Mesenchymal stem cell (in vitro differentiated cells and primary cell): ENCODE measurements around the gene MVB12B.
A peak's percentile ranks its signal among the peaks of the same experiment; 100 is the strongest.

ENCODE experiments used
- DNase-seq: peaks from one replicate; pipeline ENCODE4 v3.0.0-alpha.2; 2013
- H2AFZ ChIP-seq: one replicate; pipeline ENCODE4 v1.6.1; 2013; ENCODE audit warnings: low read depth, mild to moderate bottlenecking, control low read depth, inconsistent platforms, low read length, moderate library complexity
- H2AK5ac ChIP-seq: 2 replicates; pipeline ENCODE4 v1.6.1; 2013; ENCODE audit warnings: low read length, moderate library complexity, mild to moderate bottlenecking, inconsistent platforms; ENCODE audit not compliant: severe bottlenecking
- H2BK120ac ChIP-seq: one replicate; pipeline ENCODE4 v1.6.1; 2013; ENCODE audit warnings: low read depth, mild to moderate bottlenecking, inconsistent platforms, low read length, moderate library complexity
- H2BK12ac ChIP-seq, 2 experiments: one replicate each; pipeline ENCODE4 v1.6.1; 2013; ENCODE audit warnings: inconsistent platforms in 2 of 2, low read length in 2 of 2, mild to moderate bottlenecking in 2 of 2, moderate library complexity in 2 of 2, control low read depth in 1 of 2
- H2BK15ac ChIP-seq: one replicate; pipeline ENCODE4 v1.6.1; 2013; ENCODE audit warnings: mild to moderate bottlenecking, low read depth, inconsistent platforms; ENCODE audit not compliant: poor library complexity, severe bottlenecking
- H2BK5ac ChIP-seq: 2 replicates; pipeline ENCODE4 v1.6.1; 2013; ENCODE audit warnings: low read depth, mild to moderate bottlenecking, low read length, control low read depth, inconsistent platforms; ENCODE audit not compliant: poor library complexity, severe bottlenecking
- H3K14ac ChIP-seq, 2 experiments: one replicate each; pipeline ENCODE4 v1.6.1; 2013; ENCODE audit warnings: inconsistent platforms in 2 of 2, low read length in 2 of 2, control low read depth in 1 of 2, mild to moderate bottlenecking in 1 of 2, moderate library complexity in 1 of 2
- H3K18ac ChIP-seq, 2 experiments: one replicate each; pipeline ENCODE4 v1.6.1; 2013; ENCODE audit warnings: inconsistent platforms in 2 of 2, low read length in 2 of 2, control low read depth in 1 of 2, low read depth in 1 of 2, mild to moderate bottlenecking in 1 of 2
- H3K23ac ChIP-seq, 2 experiments: one replicate each; pipeline ENCODE4 v1.6.1; 2013; ENCODE audit warnings: inconsistent platforms in 2 of 2, low read length in 2 of 2, mild to moderate bottlenecking in 2 of 2, moderate library complexity in 2 of 2, control low read depth in 1 of 2
- H3K27ac ChIP-seq: 2 replicates; pipeline ENCODE4 v1.5.1; 2013; ENCODE audit warnings: mild to moderate bottlenecking, moderate library complexity, low read length, control low read depth, inconsistent platforms; ENCODE audit not compliant: poor library complexity, severe bottlenecking
- H3K27me3 ChIP-seq, 2 experiments: 2 replicates each; pipeline versions ENCODE4 v1.6.1 to v1.7.0; 2013; ENCODE audit warnings: low read length in 2 of 2, mild to moderate bottlenecking in 2 of 2, moderate library complexity in 2 of 2, control low read depth in 1 of 2, inconsistent platforms in 1 of 2; ENCODE audit not compliant: control insufficient read depth in 1 of 2, insufficient read depth in 1 of 2
- H3K36me3 ChIP-seq, 2 experiments: 2 replicates each; pipeline versions ENCODE4 v1.6.1 to v1.7.0; 2013; ENCODE audit warnings: low read length in 2 of 2, control low read depth in 1 of 2, inconsistent platforms in 1 of 2, low read depth in 1 of 2, mild to moderate bottlenecking in 1 of 2; ENCODE audit not compliant: insufficient read depth in 2 of 2, control insufficient read depth in 1 of 2
- H3K4ac ChIP-seq, 2 experiments: one replicate each; pipeline ENCODE4 v1.6.1; 2013; ENCODE audit warnings: inconsistent platforms in 2 of 2, low read length in 2 of 2, mild to moderate bottlenecking in 2 of 2, moderate library complexity in 2 of 2, control low read depth in 1 of 2, low read depth in 1 of 2
- H3K4me1 ChIP-seq: 2 replicates; pipeline ENCODE4 v1.6.1; 2013; ENCODE audit warnings: low read depth, low read length, control low read depth; ENCODE audit not compliant: control insufficient read depth, insufficient read depth
- H3K4me2 ChIP-seq: 2 replicates; pipeline ENCODE4 v1.6.1; 2013; ENCODE audit warnings: low read length, mild to moderate bottlenecking, inconsistent platforms; ENCODE audit not compliant: poor library complexity, severe bottlenecking
- H3K4me3 ChIP-seq, 2 experiments: 2 replicates each; pipeline versions ENCODE4 v1.5.1 to v1.7.0; 2013; ENCODE audit warnings: low read length in 2 of 2, mild to moderate bottlenecking in 2 of 2, control low read depth in 1 of 2, low read depth in 1 of 2; ENCODE audit not compliant: insufficient read depth in 1 of 2
- H3K79me1 ChIP-seq: replicated peaks from 2 replicates; pipeline ENCODE4 v1.6.1; 2013; ENCODE audit warnings: mild to moderate bottlenecking, control low read depth, low read length, inconsistent platforms; ENCODE audit not compliant: poor library complexity, severe bottlenecking
- H3K9ac ChIP-seq: 2 replicates; pipeline ENCODE4 v1.7.0; 2013; ENCODE audit warnings: mild to moderate bottlenecking, low read length, moderate library complexity
- H3K9me3 ChIP-seq: 2 replicates; pipeline ENCODE4 v1.7.0; 2013; ENCODE audit warnings: mild to moderate bottlenecking, low read length; ENCODE audit not compliant: control insufficient read depth
- H4K8ac ChIP-seq: one replicate; pipeline ENCODE4 v1.6.1; 2013; ENCODE audit warnings: inconsistent platforms, mild to moderate bottlenecking, low read length, moderate library complexity
- H4K91ac ChIP-seq: one replicate; pipeline ENCODE4 v1.6.1; 2013; ENCODE audit warnings: mild to moderate bottlenecking, low read length, inconsistent platforms
- WGBS: methylation state at CpG from one replicate; pipeline ENCODE4 v1.1.7; 2013; ENCODE audit warnings: mixed read lengths; 5-methylcytosine and 5-hydroxymethylcytosine counted together

MVB12B gene

DNA sequence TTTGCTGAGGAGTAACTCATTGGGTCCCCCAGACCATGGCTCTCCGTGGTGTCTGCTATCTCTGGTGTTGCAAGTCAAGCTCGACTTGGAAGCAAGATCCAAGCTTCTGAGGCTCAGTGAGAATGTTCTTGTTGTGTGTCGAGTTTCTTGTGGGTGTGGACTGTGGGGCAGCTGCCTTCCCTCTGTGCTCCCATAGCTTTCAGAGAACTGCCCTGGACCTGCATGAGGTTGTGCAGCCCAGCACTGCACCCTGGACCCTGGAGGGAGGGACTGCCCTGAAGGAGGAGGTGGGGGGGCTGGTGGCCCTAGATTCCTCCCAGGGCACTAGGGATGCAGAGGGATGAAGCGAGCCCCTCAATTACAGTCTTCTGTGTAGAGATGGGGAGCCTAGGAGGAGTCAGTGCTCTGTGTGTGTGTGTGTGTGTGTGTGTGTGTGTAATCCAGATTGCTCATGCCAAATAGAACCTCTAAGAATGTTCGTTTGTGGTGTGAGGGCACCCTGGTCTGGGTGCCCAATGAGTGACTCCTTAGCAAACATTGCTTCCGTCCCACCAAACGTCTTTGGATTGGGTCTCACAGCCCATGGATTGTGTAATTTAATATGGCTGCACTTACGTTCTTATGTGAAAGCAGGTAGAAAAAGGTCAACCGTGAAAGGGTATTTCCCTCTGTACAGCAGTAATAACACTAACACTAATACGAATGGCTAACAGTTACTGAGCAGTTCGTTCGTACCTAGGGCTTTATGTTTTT, 143.8 kb downstream of the MVB12B start:
- no peak overlapping the region for H2BK5ac ChIP-seq
- no peak overlapping the region for H2BK12ac ChIP-seq
- no peak overlapping the region for H2BK15ac ChIP-seq
- no peak overlapping the region for H3K4ac ChIP-seq
- 97% methylated on average over 9 of the region's 12 CpGs for WGBS
- H4K91ac ChIP-seq: no peak overlapping the region
- H3K79me1 ChIP-seq: no peaks in the 10 kb centered on the region
- peaks cover 0 to 4% of the 10 kb centered on the region in 2 experiments for H3K36me3 ChIP-seq
- no peak overlapping the region for H3K18ac ChIP-seq
- H3K23ac ChIP-seq: no peak overlapping the region
- H4K8ac ChIP-seq: no peak overlapping the region
- no peaks in the 10 kb centered on the region for H3K27me3 ChIP-seq
- H3K9ac ChIP-seq: peak overlapping the region; percentile 58
- DNase-seq: no peak
- no peaks in the 10 kb centered on the region for H3K9me3 ChIP-seq
- no peak overlapping the region for H3K14ac ChIP-seq
- H3K4me1 ChIP-seq: peaks cover 14% of the 10 kb centered on the region
- H2BK120ac ChIP-seq: no peak overlapping the region
- H2AFZ ChIP-seq: no peak overlapping the region
- no peak overlapping the region for H3K4me2 ChIP-seq
- H3K4me3 ChIP-seq: no peak overlapping the region
- no peak overlapping the region for H2AK5ac ChIP-seq
- no peak overlapping the region for H3K27ac ChIP-seq

DNA sequence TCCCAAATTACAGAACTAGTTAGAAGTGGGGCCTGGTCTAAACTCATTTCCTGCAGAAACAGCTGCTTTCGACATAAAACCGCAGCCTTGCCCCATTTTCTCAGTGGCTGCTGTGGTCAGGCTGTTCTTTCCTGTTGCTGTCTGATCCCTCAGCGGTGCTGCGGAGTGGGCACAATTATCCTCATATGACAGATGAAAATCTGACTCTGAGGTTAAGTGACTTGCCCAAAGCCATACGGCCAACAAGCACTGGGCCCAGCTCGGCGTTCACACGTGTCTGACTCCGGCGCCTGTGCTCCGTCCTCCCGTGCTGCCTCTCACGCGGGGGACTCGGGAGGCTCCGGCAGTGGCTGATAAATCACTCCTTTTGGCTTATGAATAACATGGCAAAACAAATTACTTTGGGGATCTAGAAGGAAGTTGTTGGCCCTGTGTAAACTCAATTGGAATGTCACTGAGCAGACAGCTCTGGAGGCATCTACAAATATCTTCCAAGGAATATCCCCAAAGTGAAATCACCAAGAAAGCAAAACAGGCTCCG, 144.5 kb downstream of the MVB12B start:
- Histone ChIP-seq H3K27ac (peak overlapping the region; percentile 12), H2BK5ac (no peak overlapping the region), H3K4me1 (peaks cover 19% of the 10 kb centered on the region), H2AK5ac (no peak overlapping the region), H3K4me3 (peak overlapping the region in 1 of 2 experiments; percentile 58), H3K14ac (no peak overlapping the region), H3K36me3 (peaks cover 0 to 4% of the 10 kb centered on the region in 2 experiments), H3K18ac (no peak overlapping the region), H3K79me1 (no peaks in the 10 kb centered on the region), H2BK12ac (no peak overlapping the region), H4K8ac (no peak overlapping the region), H4K91ac (no peak overlapping the region), H3K9me3 (no peaks in the 10 kb centered on the region), H3K27me3 (no peaks in the 10 kb centered on the region), H2BK120ac (no peak overlapping the region), H3K4me2 (no peak overlapping the region), H3K9ac (peak overlapping the region; percentile 58), H3K4ac (no peak overlapping the region), H3K23ac (no peak overlapping the region), H2BK15ac (no peak overlapping the region), H2AFZ (no peak overlapping the region)
- 82% methylated on average over 17 of the region's 17 CpGs for WGBS
- DNase-seq: peak; percentile 73

DNA sequence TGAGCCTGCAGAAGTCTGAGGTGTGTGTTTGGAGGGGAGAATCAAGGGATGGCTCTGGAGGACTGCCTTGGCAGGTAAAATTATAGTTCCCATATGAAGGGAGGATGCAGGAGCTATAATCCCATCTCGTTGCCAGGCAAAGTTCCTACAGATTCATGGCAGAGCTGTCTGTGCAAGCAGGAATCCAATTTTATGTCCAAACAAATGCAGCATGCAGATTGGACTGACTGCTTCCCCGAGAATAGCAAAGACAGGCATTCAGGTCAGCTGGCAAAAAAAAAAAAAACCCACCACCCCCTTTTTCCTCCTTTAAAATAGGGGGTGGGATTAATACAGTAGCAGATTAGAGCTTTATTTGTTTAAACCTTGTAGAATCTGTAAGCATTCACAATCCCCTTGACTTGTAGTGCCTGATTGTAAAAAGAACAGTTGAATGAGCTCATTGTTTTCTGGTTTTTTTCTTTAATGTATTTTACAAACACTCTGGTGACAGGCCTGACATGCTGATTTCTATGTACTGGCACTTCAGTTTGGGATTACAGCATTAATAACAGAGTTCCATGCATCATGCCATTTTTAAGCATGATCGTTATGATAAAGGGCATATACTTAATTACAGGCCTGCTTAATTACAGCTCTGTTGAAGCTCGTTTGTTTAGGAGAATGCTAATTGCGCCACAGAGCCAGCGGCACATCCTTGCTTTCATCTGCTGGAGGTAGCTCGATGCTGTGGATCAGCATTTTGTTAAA, 145.7 kb downstream of the MVB12B start:
- H2BK12ac ChIP-seq: no peak overlapping the region
- H3K4me2 ChIP-seq: no peak overlapping the region
- 84% methylated on average over 6 of the region's 7 CpGs for WGBS
- DNase-seq: no peak
- no peak overlapping the region for H3K27ac ChIP-seq
- H3K79me1 ChIP-seq: no peaks in the 10 kb centered on the region
- peaks cover 20% of the 10 kb centered on the region for H3K4me1 ChIP-seq
- H2BK5ac ChIP-seq: no peak overlapping the region
- H3K23ac ChIP-seq: no peak overlapping the region
- no peak overlapping the region for H3K14ac ChIP-seq
- H2AFZ ChIP-seq: no peak overlapping the region
- H3K27me3 ChIP-seq: no peaks in the 10 kb centered on the region
- no peak overlapping the region for H4K91ac ChIP-seq
- no peak overlapping the region for H3K9ac ChIP-seq
- H2BK15ac ChIP-seq: no peak overlapping the region
- no peak overlapping the region for H3K18ac ChIP-seq
- H2BK120ac ChIP-seq: no peak overlapping the region
- no peak overlapping the region for H3K4me3 ChIP-seq
- H2AK5ac ChIP-seq: no peak overlapping the region
- no peak overlapping the region for H4K8ac ChIP-seq
- H3K36me3 ChIP-seq: peaks cover 0 to 4% of the 10 kb centered on the region in 2 experiments
- H3K4ac ChIP-seq: no peak overlapping the region
- no peaks in the 10 kb centered on the region for H3K9me3 ChIP-seq

DNA sequence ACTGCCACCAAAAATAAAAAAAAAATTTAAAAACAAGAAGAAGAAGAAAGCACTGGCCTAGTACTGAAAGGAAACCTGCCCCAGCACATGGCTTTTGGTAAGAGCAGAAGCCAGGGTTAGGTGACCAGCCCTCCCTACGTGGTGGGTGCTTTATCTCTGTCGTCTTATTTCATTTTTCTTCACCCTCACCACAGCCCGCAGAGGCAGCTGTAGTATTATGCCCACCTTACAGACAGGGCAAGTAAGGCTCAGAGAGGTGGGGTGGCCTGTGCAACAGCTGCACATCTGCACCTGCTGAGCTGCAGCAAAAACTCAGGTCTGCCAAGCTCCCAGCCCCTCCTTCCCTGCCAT, 146.3 kb downstream of the MVB12B start:
- no peak overlapping the region for H2BK120ac ChIP-seq
- no peak overlapping the region for H2BK12ac ChIP-seq
- H3K36me3 ChIP-seq: peaks cover 0 to 4% of the 10 kb centered on the region in 2 experiments
- H3K14ac ChIP-seq: no peak overlapping the region
- H3K9ac ChIP-seq: no peak overlapping the region
- H3K79me1 ChIP-seq: no peaks in the 10 kb centered on the region
- no peak overlapping the region for H3K4me2 ChIP-seq
- H2BK5ac ChIP-seq: no peak overlapping the region
- no peak overlapping the region for H4K8ac ChIP-seq
- H3K4ac ChIP-seq: no peak overlapping the region
- no peak overlapping the region for H3K23ac ChIP-seq
- H4K91ac ChIP-seq: no peak overlapping the region
- H3K4me3 ChIP-seq: no peak overlapping the region
- no peaks in the 10 kb centered on the region for H3K9me3 ChIP-seq
- no peak overlapping the region for H2AFZ ChIP-seq
- H3K4me1 ChIP-seq: peaks cover 20% of the 10 kb centered on the region
- no peak for DNase-seq
- H2BK15ac ChIP-seq: no peak overlapping the region
- H2AK5ac ChIP-seq: no peak overlapping the region
- 95% methylated on average over 3 of the region's 3 CpGs for WGBS
- no peak overlapping the region for H3K18ac ChIP-seq
- no peak overlapping the region for H3K27ac ChIP-seq
- no peaks in the 10 kb centered on the region for H3K27me3 ChIP-seq
